Cardiac septum (tissue), 1 donor: Measurements from ENCODE around the gene GLOD5. TPM values are rescaled to one million over a fixed set of nuclear protein-coding genes. Genes with fewer than 3 reads are reported as not detected.
A peak's percentile ranks its signal among the peaks of the same experiment; 100 is the strongest.

Experiments used
- DNase-seq: peaks from one replicate; pipeline ENCODE4 v3.0.0-alpha.2; 2020; ENCODE audit warnings: low spot score
- intact Hi-C: fragments of 100-400 bp; cut with DNase I; formaldehyde crosslinking; loops from one replicate; pipeline ENCODE4 v1.14.0; 2022
- long read RNA-seq: library from polyadenylated mRNA; unstranded; transcript quantifications from one replicate; pipeline ENCODE4 v2.0.0, GENCODE V29; 2021
- total RNA-seq: library from RNA; stranded (reverse); fragmentation: NEBNext Ultra II Directional; extraction: Animal tissue kit (Norgen Biotek cat#: 25700); gene quantifications from one replicate; pipeline ENCODE4 v1.2.1, GENCODE V29; 2021
- donor health status: DM: no; HTN: no; CAD: no.

GLOD5 gene
- total RNA-seq: not detected
- long read RNA-seq: 0 reads

DNA sequence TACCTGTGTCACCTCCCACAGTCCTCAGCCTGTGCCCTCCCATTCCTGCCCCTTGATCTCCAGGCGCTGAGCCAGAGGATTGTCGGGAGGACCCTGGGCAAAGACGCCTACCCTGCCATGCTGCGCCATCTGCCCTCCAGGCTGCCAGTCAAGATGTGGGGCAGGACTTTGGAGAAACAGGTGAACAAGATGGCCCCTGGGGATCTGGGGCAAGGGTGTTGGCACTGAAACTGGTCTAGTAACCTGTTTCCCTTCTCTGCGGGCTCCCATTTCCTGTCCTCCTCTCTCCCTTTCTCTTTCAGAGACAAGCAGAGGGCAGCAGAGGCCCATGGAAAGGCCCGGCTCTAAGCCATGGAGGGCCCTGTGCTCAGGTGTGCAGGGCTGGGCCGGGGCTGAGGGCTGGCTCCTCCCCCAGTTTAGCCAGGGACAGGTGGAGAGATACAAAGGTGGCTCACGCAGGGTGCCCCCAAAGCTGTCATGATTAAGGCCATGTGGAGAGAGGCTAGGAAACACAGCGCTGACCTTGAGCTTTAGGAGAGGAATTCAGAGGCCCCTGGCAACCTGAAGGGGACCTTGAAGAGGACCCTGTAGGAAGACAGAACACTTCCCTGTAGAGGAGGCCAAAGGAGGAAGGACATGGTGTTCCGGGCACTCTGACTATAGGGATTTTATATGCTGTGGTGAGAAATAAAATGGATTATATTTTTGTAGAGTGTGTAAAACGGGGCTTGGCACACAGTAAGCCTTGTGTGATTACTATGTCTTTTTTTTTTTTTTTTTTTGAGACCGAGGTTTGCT, at the start of gene GLOD5:
TSS of gene GLOD5 (plus strand) at position 74 of the 798 bp plus-strand sequence. CDS start at position 118, 44 bp downstream.
- intact Hi-C loops: no loop called here
- DNase-seq: no peak

DNA sequence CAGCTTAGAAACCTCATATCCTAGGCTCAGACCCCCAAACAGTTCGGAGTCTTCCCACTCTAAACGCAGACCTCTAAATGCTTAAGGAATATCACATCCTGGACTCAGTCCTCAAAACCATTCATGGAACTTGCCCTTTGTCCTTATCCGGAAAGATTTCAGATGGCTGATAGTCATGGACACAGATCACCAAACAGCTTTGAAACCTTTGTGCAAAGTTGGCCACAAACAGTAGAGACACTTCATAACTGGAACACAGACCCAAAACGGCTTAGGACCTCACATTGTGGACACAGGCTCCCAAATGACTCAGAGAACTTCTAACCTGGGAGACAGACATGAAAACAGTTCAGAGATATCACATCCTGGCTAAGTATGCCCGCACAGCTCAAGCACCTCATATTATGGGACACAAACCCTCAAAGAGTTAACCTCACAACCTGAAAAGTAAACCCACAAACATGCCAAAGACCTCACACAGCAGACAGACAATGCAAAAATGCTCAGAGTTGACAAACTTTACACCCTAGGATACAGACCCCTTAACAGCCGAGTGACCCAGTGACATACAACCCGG, 49.5 kb upstream of the GLOD5 start:
- intact Hi-C loops: no loop called here
- no peak for DNase-seq

DNA sequence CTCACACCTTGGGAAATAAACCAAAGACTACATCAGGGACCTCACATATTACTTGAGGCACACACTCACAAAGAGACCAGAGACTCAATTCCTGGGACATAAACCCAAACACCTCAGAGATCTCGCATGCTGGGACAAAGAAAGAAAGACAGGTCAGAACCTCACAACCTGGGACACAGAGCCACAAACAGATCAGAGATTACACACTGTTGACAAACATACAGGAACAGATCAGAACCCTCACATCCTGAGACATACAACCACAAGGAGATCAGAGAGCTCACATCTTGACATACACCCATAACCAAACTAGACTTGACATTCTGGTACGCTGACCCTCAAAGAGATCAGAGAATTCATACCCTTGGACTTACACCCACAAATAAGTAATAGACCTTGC, 47.7 kb upstream of the GLOD5 start:
- intact Hi-C loops: no loop called here
- DNase-seq: no peak

DNA sequence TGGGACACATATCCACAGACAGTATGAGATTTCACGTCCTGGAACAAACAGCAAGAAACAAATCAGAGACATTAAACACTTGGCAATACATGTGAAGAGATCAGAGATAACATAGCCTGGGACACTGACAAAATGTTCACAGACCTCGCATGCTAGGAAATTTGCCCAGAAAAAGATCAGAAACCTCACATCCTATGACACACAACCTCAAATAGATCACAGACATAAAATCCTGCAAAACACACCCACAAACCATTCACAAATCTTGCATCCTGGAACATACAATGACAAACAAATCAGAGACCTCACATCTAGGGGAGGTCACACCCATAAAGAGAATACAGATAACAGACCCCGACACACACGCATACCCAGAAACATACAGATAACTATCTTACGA, 47.0 kb upstream of the GLOD5 start:
- intact Hi-C loops: no loop called here

DNA sequence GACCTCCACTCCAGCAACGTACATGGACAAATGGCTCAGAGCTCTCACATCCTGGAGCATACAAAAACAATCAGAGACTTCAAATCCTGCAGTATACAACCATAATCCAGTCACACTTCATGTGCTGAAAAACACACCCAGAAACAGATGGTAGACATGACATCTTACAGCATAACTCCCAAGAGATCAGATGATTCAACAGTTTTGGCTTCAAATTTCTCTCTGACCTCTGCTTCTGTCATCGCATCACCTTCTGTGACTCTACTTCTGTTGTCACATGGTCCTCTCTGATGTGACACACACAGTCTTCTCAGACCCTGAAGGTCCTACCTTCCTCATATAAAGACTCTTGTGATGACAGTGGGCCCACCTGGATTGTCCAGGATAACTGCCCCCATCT, 46.5 kb upstream of the GLOD5 start:
- intact Hi-C loops: no loop called here
- DNase-seq: no peak

More for the DNA sequence above, 47.0 kb upstream of the GLOD5 start:
- no peak for DNase-seq

DNA sequence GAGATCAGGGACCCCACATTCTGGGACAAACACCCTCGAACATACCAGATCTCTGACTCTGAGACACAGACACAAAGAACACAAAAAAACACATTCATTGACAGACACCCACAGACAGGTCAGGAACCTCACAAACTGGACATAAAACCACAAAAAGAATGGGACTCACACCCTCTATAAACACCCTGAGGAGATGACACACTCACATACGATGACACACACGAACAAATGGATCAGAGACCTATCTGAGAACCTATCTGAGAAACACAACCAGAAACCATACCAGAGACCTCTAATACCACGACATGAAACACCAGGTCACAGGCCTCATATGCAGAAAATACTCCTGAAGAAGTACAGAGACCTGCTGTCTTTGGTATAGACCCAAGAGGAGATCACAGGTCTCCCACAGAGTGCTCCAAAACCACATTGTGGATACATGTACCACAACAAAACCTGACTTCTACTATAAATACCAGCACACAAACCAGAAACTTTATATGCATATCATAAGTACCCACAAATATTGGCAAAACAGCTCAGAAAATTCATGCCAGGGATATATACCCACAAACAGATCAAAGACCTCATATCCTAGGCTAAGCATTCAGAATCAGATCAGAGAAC, 45.6 kb upstream of the GLOD5 start:
- intact Hi-C loops: no loop called here
- no peak for DNase-seq

DNA sequence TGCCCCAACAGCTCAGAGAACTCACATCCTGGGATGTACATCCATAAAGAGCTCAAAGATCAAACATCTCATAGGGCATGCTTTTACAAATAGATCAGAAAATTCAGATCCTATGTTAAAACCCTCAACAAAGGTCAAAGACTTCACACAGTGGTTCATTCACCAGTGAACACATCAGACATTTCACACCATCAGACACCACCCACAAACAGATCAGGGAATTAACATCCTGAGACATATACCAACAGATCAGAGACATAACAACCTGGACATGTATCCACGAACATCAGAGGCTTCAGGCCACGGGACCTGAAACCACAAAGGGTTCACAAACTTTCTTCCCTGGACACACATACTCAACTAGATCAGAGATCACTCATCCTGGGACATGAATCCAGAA, 41.6 kb upstream of the GLOD5 start:
- no peak for DNase-seq
- intact Hi-C loops: no loop called here

DNA sequence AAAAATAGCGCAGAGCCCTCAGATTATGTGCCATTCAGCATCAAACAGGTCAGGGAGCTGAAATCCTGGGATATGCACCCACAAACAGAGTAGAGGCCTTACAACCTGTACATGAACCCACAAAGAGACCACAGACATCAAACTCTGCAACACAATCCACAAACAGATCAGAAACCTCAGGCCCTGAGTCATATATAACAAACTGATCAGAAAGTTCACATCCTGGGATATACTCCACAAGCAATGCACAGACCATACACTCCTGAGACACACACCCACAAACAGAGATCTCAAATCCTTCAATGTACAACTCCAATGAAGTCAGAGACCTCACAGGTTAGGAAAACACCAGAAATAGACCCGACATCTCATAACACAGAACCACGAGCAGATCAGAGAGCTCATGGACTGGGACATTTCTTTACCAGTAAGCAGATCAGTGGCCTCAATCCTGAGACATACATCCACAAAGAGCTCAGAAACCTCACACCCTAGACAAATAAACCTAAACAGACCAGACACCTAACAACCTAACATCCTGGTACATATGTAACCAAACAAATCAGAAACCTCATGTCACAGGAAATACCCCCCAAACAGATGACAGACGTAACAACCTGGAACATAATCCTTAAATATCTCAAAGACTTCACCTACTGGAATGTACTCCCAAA, 40.8 kb upstream of the GLOD5 start:
- no peak for DNase-seq
- intact Hi-C loops: no loop called here

DNA sequence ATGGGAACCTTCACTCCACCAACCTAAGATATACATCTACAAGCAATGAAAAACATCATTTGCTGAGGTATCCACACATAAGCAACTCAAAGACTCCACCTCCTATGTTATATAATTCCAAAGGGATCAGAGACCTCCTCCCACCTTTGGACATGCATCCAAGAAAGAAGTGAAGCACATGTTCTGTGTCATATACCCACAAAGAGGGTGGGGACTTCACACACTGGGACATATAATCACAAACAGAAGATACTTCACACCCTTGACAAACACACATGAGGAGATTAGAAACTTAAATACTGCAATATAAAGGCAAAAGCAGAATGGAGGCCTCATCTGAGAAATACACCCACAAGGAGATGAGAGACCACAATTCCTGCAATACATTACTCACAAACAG, 39.6 kb upstream of the GLOD5 start:
- DNase-seq: no peak
- intact Hi-C loops: no loop called here

DNA sequence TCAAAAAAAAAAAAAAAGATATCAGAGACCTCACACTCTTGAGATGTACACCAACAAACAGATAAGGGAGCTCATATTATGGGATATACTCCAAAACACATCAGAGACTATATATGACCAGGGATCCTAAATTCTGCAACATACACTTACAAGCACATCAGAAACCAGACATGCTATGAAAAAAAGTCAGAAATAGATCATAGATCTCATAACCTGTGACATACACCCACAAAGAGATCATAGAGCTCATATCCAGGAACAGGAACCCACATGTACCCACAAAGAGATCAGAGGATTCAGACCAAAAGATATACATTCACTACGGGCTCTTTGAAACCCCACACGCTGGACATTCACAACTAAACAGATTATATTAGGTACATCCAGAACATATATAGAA, 35.0 kb upstream of the GLOD5 start:
- intact Hi-C loops: no loop called here
- DNase-seq: no peak

DNA sequence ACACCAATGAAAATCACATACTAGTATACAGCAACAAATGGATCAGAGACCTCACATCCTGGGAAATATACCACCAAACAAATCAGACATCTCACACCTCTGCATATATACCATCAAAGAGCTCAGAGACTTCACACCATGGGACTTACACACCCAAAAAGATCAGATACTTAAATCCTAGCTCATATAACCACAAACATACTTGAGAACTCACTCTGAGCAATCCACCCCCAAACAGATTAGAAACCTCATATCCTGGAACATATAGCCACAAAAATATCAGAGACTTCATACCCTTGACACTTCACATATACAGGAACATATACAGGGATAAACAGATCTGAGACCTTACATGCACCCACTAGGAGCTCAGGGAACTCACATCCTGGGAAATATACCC, 32.9 kb upstream of the GLOD5 start:
- no peak for DNase-seq
- intact Hi-C loops: no loop called here

DNA sequence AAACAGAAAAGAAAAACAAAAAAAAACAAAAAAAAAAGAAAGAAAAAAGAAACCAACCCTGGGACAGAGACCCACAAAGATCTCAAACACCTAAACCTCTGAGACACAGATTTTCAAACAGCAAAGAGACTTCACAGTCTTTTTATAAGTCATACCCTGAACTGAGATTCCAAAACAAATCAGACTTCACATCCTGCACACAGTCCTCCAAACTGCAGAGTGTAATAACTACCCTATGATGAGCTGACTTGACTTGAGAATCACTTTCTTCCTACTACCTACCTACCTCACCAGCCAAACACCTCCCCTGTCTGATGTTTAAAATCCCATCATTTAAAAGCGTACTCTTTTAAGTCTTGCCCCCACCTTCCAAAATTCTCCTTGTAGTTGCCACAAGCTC, 25.2 kb upstream of the GLOD5 start:
- no peak for DNase-seq
- intact Hi-C loops: loop anchor here (2.0 to 5.0 kb wide), 3 partner anchors 40 to 176 kb away; partner anchors contain the start of genes HDAC6, SLC35A2 and SUV39H1

DNA sequence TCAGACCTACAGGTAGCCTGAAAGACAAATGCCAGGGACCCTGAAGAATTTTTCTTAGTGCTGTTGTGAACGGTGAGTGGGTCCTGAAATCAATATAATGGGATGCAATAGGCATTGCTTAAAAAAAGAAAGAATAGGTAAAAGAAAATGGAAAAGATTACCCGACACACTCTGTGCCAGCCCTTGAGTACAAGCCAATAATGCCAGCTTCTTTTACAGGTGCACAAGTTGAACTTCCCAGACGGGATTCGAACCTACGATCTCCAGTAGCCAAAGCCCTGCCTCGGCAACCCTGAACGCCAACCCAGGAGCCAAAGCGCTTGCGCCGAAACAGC, 24.7 kb upstream of the GLOD5 start:
- intact Hi-C loops: loop anchor here (2.0 to 5.0 kb wide), 3 partner anchors 40 to 175 kb away; partner anchors contain the start of genes HDAC6, SLC35A2 and SUV39H1
- DNase-seq: no peak

DNA sequence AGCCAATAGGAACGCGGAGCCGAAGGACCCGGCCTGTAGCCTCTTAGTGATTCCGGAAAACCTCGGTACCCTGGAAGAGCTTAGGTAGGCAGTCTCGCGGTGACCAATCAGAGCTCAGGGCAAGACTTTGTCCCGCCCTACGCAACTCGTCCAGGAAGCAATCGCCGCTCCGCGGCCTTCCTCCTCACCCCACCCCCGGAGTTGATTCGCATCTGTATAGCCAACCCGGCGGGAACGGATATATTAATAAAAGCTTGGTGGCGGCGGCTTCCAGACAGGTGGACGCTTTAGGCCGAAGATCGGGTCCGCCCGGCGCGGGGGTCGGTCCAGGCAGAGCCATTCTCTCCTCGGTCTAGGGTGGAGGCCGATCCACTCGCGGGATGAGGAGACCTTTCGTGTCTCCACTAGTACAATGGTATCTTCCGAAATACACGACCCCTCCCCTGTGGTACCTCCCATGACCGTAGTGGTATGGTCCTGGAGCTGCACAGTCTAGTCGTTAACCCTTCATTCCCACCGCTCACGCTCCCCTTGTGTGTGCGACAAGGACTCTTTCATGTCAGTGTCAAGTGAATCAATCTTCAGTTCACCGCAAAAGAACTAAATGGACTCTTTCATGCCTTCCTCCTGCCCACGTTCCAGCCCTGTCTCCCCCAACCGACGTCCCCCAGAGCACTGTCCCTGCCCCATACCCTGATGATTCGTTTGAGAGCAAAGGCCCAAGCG, 24.2 kb upstream of the GLOD5 start:
- peak; percentile 94 for DNase-seq
- intact Hi-C loops: loop anchor here (2.0 to 5.0 kb wide), 3 partner anchors 41 to 175 kb away; partner anchors contain the start of genes HDAC6, SLC35A2 and SUV39H1

DNA sequence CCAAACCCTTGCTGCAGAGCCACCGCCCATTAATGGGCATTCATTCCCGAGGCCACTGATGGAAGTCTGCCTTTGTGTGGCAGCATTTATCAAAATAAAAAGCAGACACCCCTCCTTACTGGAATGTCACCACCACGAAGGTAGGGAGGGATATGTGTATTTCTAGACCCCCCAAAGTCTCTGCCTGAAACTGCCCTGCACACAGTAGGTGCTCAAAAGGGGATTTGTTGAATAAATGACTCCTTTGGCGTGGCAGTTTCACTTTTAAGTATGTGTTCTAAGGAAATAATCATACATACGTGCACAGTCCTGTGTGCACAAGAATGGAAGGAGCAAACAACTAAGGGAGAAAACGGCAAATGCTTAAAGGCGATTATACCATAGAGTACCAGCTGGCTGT, 23.6 kb upstream of the GLOD5 start:
- intact Hi-C loops: loop anchor here (2.0 to 5.0 kb wide), 3 partner anchors 41 to 174 kb away; partner anchors contain the start of genes HDAC6, SLC35A2 and SUV39H1
- DNase-seq: no peak

DNA sequence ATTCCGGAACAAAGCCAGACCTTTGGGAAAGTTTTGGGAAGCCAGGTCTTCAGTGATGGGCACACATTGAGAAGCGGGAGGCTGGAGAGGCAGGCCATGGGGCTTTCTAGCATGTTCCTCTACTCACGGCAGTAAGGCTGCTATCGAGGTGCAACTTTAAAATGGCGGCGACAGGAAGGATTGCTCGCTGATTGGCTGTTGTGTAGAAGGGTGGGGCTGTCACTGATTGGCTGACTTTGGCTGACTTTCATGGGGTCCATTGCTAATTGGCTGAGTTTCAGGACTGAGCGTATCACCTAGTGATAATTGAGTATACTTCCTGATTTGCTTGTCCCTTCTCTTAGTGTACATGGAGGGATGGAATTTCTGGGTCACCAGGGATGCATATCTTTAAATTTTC, 19.7 kb upstream of the GLOD5 start:
- intact Hi-C loops: no loop called here

DNA sequence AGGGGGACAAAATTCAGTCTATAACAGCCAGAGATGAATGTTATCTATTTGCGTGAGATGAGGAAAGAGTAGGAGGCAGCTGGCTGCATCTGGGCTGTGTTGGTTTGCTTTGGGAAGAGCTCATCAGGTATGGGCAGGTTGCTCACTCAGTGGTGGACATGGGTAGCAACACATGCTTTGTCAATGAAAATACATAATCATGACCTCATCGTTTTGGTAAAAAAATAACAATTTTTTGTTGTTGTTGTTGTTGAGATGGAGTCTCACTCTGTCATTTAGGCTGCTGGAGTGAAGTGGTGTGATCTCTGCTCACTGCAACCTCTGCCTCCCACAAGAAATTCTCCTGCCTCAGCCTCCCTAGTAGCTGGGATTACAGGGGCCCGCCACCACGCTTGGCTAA, 16.3 kb upstream of the GLOD5 start:
- DNase-seq: no peak
- intact Hi-C loops: no loop called here

More for the DNA sequence above, 19.7 kb upstream of the GLOD5 start:
- DNase-seq: no peak

DNA sequence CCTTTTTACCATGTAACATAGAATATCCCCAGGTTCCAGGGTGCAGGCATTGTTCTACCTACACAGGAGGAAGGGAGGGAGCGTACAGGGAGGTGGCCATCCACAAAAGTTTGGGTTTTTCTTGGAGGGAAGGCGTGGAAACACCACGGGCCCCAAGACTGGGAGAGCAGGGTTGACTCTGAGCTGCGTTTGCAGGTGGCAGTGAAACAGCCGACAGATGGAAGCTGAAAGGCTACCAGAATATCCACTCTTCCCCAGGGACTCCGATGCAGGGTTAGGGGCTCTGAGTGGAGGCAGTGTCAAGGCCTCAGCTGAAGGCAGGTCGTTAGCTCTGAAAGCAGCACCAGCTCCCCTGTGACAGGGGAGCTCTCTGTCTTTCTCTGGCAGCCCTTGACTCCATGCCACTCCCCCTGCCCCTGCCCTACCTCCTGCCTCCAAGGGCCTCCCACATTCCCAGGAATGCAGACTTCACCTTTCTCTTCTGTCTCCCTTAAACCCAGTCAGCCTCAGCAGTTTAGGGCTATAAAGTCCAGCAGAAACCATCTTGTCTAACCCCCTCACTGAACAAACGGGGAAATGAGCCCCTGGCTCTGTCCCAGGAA, 14.0 kb upstream of the GLOD5 start:
- DNase-seq: no peak
- intact Hi-C loops: no loop called here

DNA sequence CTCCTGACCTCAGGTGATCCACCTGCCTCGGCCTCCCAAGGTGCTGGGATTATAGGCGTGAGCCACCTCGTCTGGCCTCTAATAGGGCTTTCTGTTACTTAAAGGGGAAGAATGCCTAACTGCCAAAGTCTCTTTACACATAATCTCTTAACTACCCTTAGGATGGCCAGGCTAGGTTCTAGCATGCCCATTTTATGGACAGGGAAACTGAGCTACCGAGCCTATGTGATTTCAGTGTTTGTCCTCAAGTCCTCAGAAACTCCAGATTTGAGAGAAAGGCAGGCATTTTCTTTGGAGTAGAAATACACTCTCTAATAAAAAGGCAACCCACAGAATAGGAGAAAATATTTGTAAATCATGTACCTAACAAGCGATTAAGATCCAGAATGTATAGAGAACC, 12.4 kb upstream of the GLOD5 start:
- intact Hi-C loops: no loop called here
- DNase-seq: no peak
